ENCODE measurements around the gene PCDHGC3. TPM values are rescaled to one million over a fixed set of nuclear protein-coding genes. Genes with fewer than 3 reads are reported as not detected.

PCDHGC3 gene
- total RNA-seq (2022) (1.3 and 2.9 TPM in 2 replicates), Bru-seq, nascent RNA (percentile 37 among the genes with signal in this experiment), BruChase-seq, experiment 1, labeled RNA remaining after a 2-hour chase (percentile 46 among the genes with signal in this experiment), BruChase-seq, experiment 2, labeled RNA remaining after a 6-hour chase (percentile 45 among the genes with signal in this experiment)
- long read RNA-seq, result 0 reads

DNA sequence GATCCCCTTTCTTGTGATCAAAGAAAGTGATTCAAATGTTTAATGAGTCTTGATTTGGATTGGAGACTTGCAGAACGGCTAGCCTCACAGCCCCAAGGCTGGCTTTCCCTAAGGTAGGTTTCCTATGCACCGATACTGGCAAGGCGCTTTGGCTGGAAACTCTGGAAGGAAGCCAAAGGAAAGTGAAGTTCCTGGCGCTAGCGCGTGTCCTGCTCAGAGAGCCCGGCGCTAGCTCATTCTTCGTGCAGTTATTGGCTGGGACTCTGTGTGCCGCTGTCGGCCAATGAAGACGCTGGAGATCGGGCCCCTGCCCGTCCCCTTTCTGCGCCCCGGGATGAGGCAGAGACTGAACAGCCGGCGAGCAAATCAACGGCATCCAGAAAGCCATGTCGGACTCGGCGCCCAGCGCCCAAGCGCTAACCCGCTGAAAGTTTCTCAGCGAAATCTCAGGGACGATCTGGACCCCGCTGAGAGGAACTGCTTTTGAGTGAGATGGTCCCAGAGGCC, at the start of gene PCDHGC3:
PCDHGC3 (plus strand) TSS at position 342 of the 507 bp plus-strand sequence; CDS start at position 493, 151 bp downstream.
- H3K27ac Mint-ChIP-seq (ENCODE audit: unreplicated experiment), result no peak within 1 kb of the TSS
- intact Hi-C loops (cut with micrococcal nuclease; ENCODE audit: unreplicated experiment), result no loop called here

DNA sequence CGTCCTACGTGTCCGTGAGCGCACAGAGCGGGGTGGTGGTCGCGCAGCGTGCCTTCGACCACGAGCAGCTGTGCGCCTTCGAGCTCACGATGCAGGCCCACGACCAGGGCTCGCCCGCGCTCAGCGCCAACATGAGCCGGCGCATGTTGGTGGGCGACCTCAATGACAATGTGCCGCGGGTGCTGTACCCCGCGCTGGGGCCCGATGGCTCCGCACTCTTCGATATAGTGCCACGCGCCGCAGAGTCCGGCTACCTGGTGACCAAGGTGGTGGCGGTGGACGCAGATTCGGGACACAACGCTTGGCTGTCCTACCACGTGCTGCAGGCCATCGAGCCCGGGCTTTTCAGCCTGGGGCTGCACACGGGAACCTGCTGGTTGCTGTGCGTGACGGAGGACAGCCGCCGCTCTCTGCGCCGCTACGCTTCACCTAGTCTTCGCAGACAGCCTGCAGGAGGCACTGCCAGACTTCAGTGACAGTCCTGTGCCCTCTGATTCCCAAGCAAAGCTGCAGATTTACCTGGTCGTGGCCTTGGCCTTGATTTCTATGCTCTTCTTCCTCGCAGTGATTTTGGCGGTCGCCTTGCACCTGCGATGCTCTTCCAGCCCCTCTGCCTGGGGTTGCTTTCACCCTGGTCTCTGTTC, 47.9 kb upstream of the PCDHGC3 start:
- no peaks in the 10 kb centered on the region for H3K27me3 ChIP-seq (replicated peaks; ENCODE audit: control insufficient read depth, insufficient read depth, low read length)
- POLR2A ChIA-PET, result no interaction called here
- H3K27me3 Mint-ChIP-seq (ENCODE audit: insufficient read depth, unreplicated experiment), result no peaks in the 10 kb centered on the region
- H3K9me3 Mint-ChIP-seq (ENCODE audit: unreplicated experiment), result peaks cover 30% of the 10 kb centered on the region
- H3K4me3 Mint-ChIP-seq (ENCODE audit: unreplicated experiment), result no peak overlapping the region
- no peak overlapping the region for H3K4me3 ChIP-seq (ENCODE audit: low read depth, low read length)
- H3K27ac Mint-ChIP-seq (ENCODE audit: unreplicated experiment), result no peak overlapping the region
- H3K4me1 Mint-ChIP-seq (ENCODE audit: low read depth, unreplicated experiment), result no peaks in the 10 kb centered on the region
- H3K9me3 ChIP-seq, result peaks cover 10% of the 10 kb centered on the region; the same call in 1 of the 2 replicates
- peaks cover 2% of the 10 kb centered on the region for H3K36me3 Mint-ChIP-seq (ENCODE audit: insufficient read depth, unreplicated experiment)
- CTCF ChIA-PET, result interaction anchor here (0.6 kb wide), 1 partner anchor 587 kb away, joined by 3 read pairs; no protein-coding TSS in a partner anchor
- no peaks in the 10 kb centered on the region for H3K4me1 ChIP-seq
- BruUV-seq (replicated peaks), result no TSS peak
- H3K36me3 ChIP-seq (ENCODE audit: control insufficient read depth, insufficient read depth, low read length), result no peaks in the 10 kb centered on the region
- no peak for DNase-seq
- intact Hi-C loops (cut with micrococcal nuclease; ENCODE audit: unreplicated experiment), result no loop called here
- TF ChIP-seq, protein P1, sequence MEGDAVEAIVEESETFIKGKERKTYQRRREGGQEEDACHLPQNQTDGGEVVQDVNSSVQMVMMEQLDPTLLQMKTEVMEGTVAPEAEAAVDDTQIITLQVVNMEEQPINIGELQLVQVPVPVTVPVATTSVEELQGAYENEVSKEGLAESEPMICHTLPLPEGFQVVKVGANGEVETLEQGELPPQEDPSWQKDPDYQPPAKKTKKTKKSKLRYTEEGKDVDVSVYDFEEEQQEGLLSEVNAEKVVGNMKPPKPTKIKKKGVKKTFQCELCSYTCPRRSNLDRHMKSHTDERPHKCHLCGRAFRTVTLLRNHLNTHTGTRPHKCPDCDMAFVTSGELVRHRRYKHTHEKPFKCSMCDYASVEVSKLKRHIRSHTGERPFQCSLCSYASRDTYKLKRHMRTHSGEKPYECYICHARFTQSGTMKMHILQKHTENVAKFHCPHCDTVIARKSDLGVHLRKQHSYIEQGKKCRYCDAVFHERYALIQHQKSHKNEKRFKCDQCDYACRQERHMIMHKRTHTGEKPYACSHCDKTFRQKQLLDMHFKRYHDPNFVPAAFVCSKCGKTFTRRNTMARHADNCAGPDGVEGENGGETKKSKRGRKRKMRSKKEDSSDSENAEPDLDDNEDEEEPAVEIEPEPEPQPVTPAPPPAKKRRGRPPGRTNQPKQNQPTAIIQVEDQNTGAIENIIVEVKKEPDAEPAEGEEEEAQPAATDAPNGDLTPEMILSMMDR (IDR thresholded peaks at IDR 0.05; ENCODE audit: insufficient read depth in 1 of 2, low read depth in 1 of 2, low read length in 1 of 2, severe bottlenecking in 1 of 2, unreplicated experiment in 1 of 2), result no peak

More for the DNA sequence above, at the start of gene PCDHGC3:
- BruUV-seq (replicated peaks), result no TSS peak
- Histone ChIP-seq H3K36me3 (ENCODE audit: control insufficient read depth, insufficient read depth, low read length) (no peaks in the 10 kb centered on the region), H3K4me3 (ENCODE audit: low read depth, low read length) (no peak within 1 kb of the TSS), H3K4me1 (no peaks in the 10 kb centered on the region), H3K27me3 (replicated peaks; ENCODE audit: control insufficient read depth, insufficient read depth, low read length) (no peaks in the 10 kb centered on the region), H3K9me3 (no peaks in the 10 kb centered on the region)
- CTCF ChIA-PET, result no interaction called here
- POLR2A ChIA-PET, result no interaction called here
- no peak within 1 kb of the TSS for H3K4me3 Mint-ChIP-seq (ENCODE audit: unreplicated experiment)
- TF ChIP-seq, protein P1 (IDR thresholded peaks at IDR 0.05; ENCODE audit: insufficient read depth in 1 of 2, low read depth in 1 of 2, low read length in 1 of 2, severe bottlenecking in 1 of 2, unreplicated experiment in 1 of 2), result no peak
- no peaks in the 10 kb centered on the region for H3K36me3 Mint-ChIP-seq (ENCODE audit: insufficient read depth, unreplicated experiment)
- H3K4me1 Mint-ChIP-seq (ENCODE audit: low read depth, unreplicated experiment), result no peaks in the 10 kb centered on the region
- DNase-seq, result no peak
- no peaks in the 10 kb centered on the region for H3K27me3 Mint-ChIP-seq (ENCODE audit: insufficient read depth, unreplicated experiment)
- no peaks in the 10 kb centered on the region for H3K9me3 Mint-ChIP-seq (ENCODE audit: unreplicated experiment)

DNA sequence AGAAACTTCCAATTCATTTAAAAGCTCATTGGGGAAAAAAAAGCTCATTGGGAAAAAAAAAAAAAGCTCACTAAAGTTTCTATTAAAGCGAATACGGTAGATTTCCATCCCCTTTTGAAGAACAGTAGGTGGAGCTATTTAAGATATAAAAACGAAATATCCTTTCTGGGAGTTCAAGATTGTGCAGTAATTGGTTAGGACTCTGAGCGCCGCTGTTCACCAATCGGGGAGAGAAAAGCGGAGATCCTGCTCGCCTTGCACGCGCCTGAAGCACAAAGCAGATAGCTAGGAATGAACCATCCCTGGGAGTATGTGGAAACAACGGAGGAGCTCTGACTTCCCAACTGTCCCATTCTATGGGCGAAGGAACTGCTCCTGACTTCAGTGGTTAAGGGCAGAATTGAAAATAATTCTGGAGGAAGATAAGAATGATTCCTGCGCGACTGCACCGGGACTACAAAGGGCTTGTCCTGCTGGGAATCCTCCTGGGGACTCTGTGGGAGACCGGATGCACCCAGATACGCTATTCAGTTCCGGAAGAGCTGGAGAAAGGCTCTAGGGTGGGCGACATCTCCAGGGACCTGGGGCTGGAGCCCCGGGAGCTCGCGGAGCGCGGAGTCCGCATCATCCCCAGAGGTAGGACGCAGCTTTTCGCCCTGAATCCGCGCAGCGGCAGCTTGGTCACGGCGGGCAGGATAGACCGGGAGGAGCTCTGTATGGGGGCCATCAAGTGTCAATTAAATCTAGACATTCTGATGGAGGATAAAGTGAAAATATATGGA, 45.2 kb upstream of the PCDHGC3 start, which contains the start of gene PCDHGA12:
PCDHGA12 (plus strand) TSS at position 176 of the 782 bp plus-strand sequence; CDS start at position 429, 253 bp downstream.
- peaks cover 7% of the 10 kb centered on the region for H3K36me3 Mint-ChIP-seq (ENCODE audit: insufficient read depth, unreplicated experiment)
- TF ChIP-seq, protein P1 (IDR thresholded peaks at IDR 0.05; ENCODE audit: insufficient read depth in 1 of 2, low read depth in 1 of 2, low read length in 1 of 2, severe bottlenecking in 1 of 2, unreplicated experiment in 1 of 2), result no peak
- POLR2A ChIA-PET, result interaction anchor here (0.7 kb wide), 1 partner anchor 1261 kb away, joined by 3 read pairs; no protein-coding TSS in a partner anchor

More for the DNA sequence above, 45.2 kb upstream of the PCDHGC3 start, which contains the start of gene PCDHGA12:
- CTCF ChIA-PET, result interaction anchor here (0.6 kb wide), 1 partner anchor 44 kb away, joined by 3 read pairs; no protein-coding TSS in a partner anchor
- Histone ChIP-seq H3K27me3 (replicated peaks; ENCODE audit: control insufficient read depth, insufficient read depth, low read length) (no peaks in the 10 kb centered on the region), H3K9me3 (peaks cover 6% of the 10 kb centered on the region; the same call in 1 of the 2 replicates), H3K4me3 (ENCODE audit: low read depth, low read length) (no peak within 1 kb of the TSS), H3K36me3 (ENCODE audit: control insufficient read depth, insufficient read depth, low read length) (no peaks in the 10 kb centered on the region), H3K4me1 (no peaks in the 10 kb centered on the region)
- no peak for DNase-seq
- no peak within 1 kb of the TSS for H3K4me3 Mint-ChIP-seq (ENCODE audit: unreplicated experiment)
- H3K9me3 Mint-ChIP-seq (ENCODE audit: unreplicated experiment), result peaks cover 48% of the 10 kb centered on the region
- BruUV-seq (replicated peaks), result no TSS peak
- H3K27ac Mint-ChIP-seq (ENCODE audit: unreplicated experiment), result no peak within 1 kb of the TSS
- H3K27me3 Mint-ChIP-seq (ENCODE audit: insufficient read depth, unreplicated experiment), result no peaks in the 10 kb centered on the region
- intact Hi-C loops (cut with micrococcal nuclease; ENCODE audit: unreplicated experiment), result no loop called here
- H3K4me1 Mint-ChIP-seq (ENCODE audit: low read depth, unreplicated experiment), result no peaks in the 10 kb centered on the region

Data from Caco-2 (cell line).